ENCODE measurements around the gene ZNF775.

ZNF775 gene

DNA sequence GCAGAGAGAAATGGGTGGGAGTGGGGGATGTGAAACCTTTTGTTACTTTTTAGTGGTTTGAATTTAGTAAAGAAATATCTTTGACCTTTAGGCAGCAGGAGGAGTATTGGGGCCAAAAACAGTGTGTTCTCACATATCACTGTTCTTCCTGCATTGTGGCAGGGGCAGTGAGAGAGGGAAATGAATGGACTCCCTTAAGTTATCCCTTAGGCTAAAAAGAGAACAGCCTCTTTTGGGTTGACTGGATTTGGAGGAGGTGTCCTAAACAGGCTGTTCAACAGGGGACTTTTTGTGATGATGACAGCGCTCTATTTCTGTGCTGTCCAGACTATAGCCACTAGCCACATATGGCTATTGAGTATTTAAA is 22.3 kb downstream of the ZNF775 start:
- no peak for DNase-seq (ENCODE audit: low spot score)

DNA sequence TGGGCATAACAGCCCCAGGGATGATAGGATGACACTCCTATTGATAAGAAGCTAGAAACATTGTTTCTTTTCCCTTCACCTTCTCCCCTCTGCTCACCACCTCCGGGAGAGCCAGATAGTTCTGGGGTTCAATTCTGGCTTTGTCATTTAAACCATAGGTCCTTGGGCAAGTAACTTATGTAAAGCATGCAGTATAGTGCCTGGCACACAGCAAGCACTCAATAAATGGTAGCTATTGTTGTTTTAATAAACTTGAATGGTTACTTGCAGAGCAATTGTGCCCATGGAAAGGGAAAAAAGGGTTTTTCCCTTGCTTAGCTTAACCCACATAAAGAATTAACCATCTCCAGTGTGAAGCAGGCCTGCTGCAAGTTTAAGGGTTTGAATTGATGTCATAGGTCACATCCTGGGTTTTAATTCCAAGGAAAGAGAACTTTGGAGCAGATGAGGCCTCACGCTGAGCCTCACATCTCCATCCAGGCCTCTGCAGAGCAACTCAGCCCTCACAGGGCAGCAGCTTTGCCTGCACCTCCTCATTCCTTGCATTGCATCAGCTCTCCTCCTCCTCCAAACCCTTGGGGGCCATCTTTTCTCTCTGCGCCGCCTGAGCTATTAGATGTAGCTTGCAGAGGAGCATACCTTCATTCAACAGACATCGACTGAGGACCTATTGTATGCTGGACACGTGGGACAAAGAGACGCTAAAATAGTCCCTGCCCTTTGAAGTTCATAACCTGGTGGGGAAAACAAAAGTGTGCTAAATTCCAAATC is 22.9 kb downstream of the ZNF775 start:
- DNase-seq (ENCODE audit: low spot score) = no peak

DNA sequence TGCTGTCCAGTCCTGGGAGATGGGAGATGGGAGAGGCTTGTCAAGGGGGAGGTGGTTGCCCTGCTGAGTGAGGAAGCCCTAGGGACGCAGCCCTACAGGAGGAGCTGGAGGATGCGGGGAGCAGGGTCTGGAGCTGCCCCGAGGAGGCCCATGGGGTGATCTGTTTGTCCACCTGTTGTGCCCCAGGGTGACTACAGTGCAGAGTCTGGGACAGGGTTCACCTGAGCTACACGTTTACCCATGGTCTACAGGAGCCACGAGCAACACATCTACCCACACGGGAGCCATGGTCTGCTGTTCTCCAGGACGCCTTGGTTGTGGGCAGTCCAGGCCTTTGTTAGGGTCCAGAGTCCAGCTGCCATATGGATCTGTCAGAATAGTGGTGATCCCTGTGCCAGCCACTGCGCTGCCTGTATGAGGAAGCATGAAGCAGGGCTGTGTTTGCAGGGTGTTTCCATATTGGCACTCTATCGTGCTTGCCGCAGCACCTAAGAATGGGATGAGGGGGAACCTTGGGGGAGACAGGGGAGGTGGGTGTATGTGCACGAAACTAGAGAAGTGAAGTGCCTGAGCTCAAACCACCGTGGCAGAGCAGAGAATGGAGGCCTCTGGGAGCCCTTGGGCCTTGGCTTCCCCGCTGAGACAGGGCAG is 23.7 kb downstream of the ZNF775 start:
- DNase-seq (ENCODE audit: low spot score) = no peak

DNA sequence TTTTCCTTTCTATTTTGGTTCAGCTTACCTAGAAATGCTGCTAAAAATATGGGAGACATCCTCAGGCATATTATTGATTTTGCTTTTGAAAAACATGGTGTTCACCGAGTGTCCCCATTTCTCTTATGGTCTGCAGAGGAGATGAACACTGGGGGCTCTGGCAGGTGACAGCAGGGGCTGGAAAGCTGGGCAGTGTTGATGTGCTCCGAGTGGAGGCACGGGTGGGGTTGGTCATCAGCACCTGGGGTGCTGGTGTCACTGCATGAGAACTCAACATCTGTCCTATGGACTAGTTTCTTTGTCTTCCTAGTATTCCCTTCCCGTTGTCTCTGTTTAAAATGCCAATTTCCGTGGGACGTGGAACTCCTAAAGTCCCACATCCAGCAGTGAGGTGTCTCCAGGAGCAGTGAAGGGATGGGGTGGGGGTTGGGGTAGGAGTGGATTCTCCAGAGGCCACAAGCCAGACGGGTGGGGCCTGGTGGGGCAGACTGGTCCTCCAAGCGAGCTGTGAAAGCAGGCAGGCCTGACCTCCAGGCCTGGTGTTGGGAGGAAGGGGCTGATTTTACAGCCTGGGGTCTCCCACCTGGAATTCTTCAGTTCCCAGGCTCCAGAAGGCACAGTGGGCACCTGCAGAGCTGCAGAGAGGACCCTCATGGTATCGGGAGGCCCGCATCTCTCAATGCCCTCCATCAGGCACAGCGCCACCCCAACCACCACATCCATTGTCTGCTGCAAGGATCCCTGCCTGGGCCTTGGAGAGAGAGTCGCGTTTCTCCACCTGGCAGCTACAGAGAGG is 24.4 kb downstream of the ZNF775 start:
- no peak for DNase-seq (ENCODE audit: low spot score)

DNA sequence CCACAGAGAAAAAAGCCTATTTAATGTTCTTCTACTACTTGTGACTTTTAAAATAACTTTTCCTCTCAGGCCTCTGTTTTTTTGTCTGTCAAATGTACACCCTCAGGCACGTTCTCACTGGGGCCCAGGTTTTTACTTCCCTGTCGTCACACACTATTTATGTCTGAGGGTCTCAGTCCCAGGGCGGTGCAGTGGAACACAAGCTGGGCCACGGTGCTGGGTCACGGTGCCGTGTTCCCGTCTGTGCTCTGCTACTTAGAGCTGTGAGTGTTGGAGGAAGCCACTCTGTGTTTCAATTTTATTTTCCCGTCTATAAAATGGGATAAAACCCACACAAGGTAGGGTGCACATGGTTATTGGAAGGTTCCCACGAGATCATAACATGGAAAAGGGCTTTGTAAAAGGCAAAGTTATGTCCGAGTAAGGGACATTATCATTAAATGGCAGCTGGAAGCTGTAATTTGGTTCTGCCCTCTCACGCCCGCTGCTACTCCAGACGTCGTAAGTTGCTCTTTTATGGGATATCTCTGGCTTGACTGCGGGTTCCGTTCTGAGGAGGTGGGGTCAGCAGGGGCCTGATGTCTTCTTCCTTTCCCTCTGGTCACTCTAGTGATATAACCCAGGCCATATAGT is 25.2 kb downstream of the ZNF775 start:
- no peak for DNase-seq (ENCODE audit: low spot score)

DNA sequence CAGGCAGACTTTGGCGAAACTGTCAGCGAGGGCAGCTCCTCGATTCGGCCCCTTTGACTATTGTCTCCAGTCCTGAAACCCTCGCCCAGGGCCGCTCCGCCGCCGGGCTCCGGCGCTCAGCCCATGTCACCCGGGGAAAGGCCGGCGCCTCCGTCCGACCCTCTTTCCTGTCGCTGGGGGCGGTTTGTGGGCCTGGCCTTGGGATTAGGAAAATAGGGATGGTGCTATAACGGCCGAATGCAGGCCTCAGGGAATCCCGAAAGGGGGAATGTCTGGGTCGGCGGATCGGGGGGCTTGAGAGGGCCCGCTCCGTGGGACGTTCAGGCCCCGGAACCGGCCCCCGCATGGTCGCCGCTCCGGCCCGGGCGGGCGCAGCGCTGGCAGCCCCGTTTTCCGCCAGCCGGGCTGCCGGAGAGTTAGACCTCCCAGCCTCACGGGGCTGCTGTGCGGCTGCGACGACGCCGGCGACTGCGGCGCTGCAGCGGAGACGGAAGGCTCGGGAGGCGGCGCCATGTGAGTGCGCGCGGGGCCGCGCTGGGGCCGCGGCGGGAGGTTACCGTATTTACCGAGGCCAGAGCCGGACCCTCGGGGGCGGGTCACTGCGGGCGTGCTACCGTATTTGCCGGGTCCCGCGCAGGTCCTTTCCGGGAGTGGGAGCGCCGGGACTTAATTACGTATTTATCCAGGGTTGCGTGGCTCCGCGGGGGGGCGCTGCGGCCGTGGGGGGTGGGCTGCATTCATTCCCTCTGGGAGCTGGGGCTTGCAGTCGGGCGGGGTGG is 25.9 kb downstream of the ZNF775 start:
- peak; percentile 73 for DNase-seq (ENCODE audit: low spot score)

DNA sequence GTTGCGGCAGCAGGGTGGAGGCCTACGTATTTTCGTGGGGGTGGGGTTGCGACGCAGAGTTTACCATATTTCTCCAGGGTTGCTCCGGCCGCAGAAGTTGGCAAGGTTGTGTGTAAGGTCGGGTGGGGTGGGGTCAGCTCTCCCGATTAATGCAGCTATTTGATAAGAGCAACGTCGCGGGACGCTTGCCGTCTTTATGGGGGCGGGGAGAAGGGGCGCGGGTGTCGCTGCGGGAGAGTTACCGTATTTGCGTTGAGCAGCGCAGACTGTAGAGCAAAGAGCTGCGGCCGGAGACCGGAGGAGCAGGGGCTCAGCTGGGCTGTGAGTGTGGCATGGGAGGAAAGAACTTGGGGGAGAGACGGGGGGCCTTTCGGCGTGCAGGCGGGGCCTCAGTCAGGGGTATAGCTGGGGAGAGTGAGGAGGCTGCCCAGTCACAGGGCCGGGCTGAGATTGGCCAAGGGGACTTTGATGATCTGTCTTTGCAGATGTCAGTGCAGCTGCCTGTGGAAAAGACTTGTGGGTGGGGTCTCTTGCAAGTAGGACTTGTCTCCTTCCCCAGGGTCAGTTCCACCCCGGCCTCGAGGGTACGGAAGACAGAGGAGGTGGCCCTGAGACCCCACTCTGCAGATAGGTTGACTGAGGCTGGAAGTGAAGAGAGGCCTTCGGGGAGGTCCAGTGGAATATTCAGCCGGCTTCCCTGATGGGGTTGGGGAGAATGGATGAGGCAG is 26.6 kb downstream of the ZNF775 start:
- no peak for DNase-seq (ENCODE audit: low spot score)

DNA sequence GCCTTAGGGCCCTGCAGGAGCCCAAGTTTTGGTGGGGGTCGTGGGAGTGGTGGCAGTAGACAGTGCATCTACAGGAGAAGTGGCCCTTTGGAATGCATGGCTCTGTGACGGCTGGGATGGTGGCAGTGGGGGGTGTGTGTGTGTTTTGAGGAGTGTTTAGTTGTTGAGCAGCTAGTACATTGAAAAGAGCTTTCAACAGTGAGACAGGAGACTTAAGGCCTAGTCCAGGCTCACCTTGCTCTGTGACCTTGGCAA is 27.1 kb downstream of the ZNF775 start:
- no peak for DNase-seq (ENCODE audit: low spot score)

DNA sequence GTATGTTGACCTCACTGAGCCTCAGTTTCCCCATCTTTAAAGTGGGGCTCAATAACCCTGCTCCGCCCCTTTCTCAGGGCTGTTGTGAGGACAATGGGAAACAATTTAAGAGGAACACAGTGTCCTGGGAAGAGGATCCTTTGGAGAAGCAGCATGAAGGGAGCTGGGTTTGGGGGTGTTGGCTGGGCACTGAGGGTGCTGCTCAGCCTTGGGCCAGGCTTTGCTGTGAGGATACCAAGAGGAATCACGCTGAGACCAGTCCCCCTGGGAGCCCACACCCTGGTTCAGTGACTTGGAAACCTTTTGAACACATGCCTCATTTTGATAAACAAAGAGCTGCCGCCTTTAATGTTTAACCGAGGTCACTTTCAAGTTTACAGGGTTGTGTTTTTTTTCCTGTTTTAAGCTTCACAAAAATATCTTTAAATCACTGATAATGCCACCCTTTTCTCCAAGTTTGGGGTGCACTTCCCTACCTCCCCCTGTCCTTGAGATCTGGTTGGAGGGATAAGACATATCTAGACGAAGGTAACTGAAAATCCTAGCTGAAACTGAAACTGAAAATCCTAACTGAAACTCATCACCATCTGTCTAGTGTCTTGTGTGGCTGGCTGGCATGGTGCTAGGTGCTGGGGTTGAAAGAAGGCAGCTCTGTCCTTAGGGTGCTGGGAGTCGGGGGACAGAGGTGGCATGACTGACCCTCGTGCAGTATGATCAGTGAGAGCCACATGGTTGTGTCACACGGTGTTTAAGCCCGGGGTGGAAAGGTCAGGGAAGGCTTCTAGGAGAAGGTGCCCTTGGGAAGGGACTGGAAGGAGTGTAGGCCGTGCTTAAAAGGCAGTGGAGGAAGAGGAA is 27.7 kb downstream of the ZNF775 start:
- DNase-seq (ENCODE audit: low spot score) = no peak

DNA sequence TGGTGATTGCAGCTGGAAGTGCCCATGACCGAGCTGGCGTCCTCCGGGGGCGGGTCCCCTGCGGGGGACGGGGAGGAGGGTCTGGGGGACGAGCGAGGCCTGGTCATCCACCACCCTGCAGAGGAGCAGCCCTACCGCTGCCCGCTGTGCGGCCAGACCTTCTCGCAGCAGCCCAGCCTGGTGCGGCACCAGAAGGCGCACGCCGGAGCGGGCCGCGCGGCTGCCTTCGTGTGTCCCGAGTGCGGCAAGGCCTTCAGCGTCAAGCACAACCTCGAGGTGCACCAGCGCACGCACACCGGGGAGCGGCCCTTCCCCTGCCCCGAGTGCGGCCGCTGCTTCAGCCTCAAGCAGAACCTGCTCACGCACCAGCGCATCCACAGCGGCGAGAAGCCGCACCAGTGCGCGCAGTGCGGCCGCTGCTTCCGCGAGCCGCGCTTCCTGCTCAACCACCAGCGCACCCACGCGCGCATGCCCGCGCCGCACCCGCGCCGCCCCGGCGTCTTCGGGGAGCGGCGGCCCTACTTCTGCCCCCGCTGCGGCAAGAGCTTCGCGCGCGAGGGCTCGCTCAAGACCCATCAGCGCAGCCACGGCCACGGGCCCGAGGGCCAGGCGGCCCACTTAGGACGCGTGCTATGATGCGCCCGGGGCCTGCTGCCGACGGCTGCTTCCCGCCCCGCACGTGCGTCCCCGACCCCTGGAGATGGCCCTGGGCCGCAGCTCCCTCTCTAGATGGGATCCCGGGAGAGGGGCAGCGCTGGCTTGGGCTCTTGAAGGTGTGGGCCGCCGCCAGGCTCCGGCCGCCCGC is 28.7 kb downstream of the ZNF775 start:
- DNase-seq (ENCODE audit: low spot score) = no peak

DNA sequence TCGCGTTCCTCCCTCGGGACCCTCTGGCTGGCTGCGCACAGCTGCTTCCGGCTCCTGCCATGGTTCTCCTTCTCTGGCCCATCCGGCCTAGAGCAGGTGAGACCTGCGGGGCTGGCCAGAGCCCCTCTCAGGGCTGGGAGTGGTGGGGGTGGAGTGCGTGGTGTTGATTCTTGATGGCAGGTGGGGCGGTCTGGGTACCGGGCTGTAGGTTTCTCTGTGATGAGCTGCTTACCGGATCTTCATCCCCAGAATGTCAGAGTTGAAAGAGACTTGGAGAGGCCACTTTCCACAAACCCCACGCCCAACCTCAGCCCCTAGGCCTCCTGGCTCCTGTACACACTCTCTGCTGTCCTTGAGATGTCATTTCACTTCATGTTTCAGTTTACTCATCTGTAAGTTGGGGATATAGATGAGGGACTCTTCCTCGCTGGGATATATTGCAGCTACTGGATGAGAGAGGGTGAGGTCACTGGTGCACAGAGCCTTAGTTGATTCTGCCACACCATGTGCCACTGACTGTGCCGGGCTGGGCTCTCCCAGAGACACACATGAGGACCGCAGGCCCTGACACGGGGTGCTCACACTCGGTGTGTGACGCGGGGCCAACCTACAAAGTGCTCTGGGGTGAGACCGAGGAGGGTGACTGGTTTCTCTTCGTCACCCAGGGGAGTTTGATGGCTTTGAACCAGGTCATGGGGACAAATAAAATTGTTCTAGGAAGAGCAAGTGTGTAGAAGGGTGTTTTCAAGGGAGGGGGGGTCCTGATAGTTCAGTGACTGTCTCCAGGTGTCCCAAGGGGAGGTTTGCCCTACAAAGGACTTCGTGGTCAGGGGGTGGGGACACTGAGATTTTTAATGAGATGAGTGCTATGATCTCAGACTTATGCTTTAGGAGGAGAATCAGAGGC is 29.5 kb downstream of the ZNF775 start:
- DNase-seq (ENCODE audit: low spot score) = no peak

DNA sequence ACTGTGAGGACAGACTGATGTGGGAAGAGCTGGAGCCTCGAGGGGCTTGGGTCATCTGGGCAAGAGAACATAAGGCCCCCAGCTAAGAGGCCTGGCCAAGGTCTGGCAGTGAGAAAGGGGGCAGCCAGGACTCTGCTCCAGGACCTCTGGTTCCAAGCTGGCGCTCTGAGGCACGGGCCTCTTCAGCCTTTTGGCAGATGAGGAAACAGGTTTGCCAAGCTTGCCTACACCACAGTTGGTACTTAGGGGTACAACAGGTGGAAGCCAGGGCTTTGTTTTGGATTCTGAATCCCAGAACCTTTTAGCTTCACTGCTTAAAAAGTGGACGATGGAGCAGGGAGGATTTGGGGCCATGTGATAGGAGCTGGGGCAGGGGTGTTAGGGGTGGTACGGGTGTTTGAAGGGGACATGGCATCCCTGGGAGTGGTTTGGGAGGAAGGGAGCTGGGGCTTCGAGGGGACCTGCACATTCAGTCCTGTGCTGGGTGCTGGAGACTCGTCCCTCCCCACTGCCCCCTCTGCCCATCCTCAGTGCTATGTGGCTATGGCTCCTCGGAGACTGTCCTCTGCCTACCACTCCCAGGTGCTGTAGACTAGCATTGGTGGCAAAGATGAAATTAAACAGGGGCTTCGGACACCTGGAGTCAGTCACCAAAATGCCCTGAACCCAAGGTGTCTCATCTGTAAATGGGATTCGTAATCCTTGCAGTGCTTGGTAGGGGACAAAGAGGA is 30.3 kb downstream of the ZNF775 start:
- no peak for DNase-seq (ENCODE audit: low spot score)

DNA sequence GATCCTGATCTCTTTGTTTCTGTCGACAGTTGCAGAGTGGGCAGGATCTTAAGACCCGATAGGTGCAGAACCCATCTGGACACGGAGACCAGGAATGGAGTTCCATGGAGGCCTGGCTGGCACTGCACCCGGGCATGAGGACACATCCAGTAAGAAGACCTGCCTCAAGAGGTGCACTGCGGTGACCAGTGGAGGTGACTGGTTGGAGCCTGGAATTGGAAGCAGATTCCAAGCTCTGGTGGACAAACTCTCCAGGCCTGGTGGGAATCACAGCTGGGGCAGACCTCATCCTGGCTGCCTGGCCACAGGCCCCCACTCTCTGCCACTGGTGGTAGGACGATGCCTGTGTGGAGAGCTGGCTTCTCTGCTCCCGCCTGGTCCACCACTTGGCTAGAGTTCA is 31.0 kb downstream of the ZNF775 start:
- no peak for DNase-seq (ENCODE audit: low spot score)

DNA sequence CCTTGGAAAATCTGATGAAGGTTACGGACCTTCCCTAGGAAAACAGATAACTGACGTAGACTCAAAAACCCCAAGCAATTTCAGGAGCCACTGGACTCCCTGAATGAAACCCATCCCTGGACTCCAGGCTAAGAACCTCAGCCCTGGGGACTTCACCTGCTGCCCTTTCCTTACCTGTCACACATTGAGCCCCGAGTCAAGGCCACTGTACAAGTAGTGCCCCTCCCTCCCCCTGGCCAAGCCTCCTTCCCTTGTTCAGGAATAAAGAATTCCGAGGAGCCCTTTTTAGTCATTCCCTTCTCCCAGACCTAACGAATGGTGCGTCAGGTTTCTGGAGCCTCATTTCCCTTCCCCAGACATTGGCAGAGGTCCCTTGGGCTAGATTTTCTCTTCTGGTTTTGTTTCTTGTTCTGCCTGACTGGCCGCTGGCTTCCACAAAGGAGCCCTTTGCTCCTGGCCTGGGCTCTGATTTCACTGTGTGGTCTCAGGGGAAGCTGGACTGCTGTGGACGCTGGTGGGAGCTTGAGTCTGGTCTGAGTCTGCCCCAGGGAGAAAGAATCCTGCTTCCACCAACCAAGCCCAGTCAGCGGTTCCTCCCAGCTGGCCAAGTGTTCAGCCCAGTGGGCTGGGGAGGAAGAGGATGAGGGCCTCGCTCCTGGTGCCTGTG is 31.7 kb downstream of the ZNF775 start:
- DNase-seq (ENCODE audit: low spot score) = no peak

DNA sequence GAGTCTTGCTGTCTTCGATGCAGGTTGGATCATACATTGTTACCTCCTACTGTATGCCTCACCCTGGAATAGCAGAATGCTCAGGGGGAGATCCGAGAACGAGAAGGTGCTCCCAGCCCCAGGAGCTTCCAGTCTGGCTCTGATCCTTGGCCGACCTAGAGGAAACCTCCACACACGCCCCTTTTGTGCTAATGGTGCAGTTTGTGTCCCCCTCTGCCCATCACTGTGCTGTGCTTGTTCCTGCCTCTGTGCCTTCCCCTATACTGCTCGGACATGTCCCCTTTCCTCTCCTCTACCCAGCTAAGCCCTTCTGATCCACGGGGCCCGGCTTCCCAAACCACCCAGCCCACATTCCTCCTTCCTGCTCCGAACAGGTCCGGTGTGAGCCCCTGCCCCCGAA is 32.5 kb downstream of the ZNF775 start:
- DNase-seq (ENCODE audit: low spot score) = no peak

DNA sequence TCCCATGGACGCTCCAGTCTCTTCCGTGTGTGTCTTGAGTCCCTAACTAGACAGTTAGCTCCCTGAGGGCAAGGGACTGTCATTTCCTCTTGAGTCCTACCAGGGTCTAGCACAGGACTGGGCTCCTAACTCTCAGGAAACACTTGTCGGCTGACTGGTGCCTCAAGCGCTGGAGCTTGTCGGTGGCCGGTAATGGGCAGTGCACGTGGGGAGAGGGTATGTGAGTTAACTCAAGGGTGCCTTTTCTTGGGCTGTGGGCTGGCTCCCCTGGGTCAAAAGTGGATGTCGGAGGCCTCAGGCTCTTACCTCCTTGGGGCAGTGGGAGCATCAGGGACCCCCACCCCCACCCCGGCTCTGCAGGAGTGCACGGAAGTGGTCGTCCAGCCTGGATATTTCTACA is 32.9 kb downstream of the ZNF775 start:
- DNase-seq (ENCODE audit: low spot score) = no peak

Data from kidney capillary endothelial cell (primary cell).